H1 (cell line): ENCODE data around the gene PRKN. TPM values are rescaled to one million over a fixed set of nuclear protein-coding genes. Genes with fewer than 3 reads are reported as not detected.

ENCODE experiments used
- CTCF ChIA-PET: fragments of 300-600 bp; sonication (Branson Sonifier 250); formaldehyde crosslinking; loops from one replicate; lab custom pipeline; 2021; ENCODE audit not compliant: partially characterized antibody; lab: Charles Lee
- POLR2A ChIA-PET: fragments of 300-600 bp; sonication (Branson Sonifier 250); formaldehyde crosslinking; loops from one replicate; lab custom pipeline; 2021; ENCODE audit warnings: inconsistent platforms; ENCODE audit not compliant: partially characterized antibody; lab: Charles Lee
- DNase-seq, 2 experiments: peaks; one replicate each; pipeline versions ENCODE4 v3.0.0 to v3.0.0-alpha.2; 2010 to 2022; ENCODE audit warnings: low spot score in 2 of 2, low read depth in 1 of 2, mixed read lengths in 1 of 2
- FAIRE-seq: peaks from 2 replicates; lab custom pipeline; 2011; peaks lifted over from hg19 to GRCh38; lab: Jason Lieb, UNC
- H2AFZ ChIP-seq: 2 replicates; pipeline ENCODE4 v1.8.1; 2012; ENCODE audit warnings: low read length, inconsistent platforms
- H2AK5ac ChIP-seq: 2 replicates; pipeline ENCODE4 v1.6.1; 2013; ENCODE audit warnings: low read depth, low read length
- H2BK120ac ChIP-seq: replicated peaks from 2 replicates; pipeline ENCODE3; 2013; ENCODE audit warnings: low read depth, low read length, inconsistent platforms
- H2BK12ac ChIP-seq: 2 replicates; pipeline ENCODE4 v1.6.1; 2013; ENCODE audit warnings: low read depth, low read length
- H2BK15ac ChIP-seq: 2 replicates; pipeline ENCODE4 v1.6.1; 2013; ENCODE audit warnings: low read length
- H2BK20ac ChIP-seq: 2 replicates; pipeline ENCODE4 v1.6.1; 2013; ENCODE audit warnings: low read length
- H2BK5ac ChIP-seq: 2 replicates; pipeline ENCODE4 v1.6.1; 2013; ENCODE audit warnings: low read depth, low read length
- H3K14ac ChIP-seq: 2 replicates; pipeline ENCODE4 v1.6.1; 2013; ENCODE audit warnings: inconsistent platforms; ENCODE audit not compliant: insufficient read length
- H3K18ac ChIP-seq: 2 replicates; pipeline ENCODE4 v1.6.1; 2013; ENCODE audit warnings: low read length; ENCODE audit errors: extremely low read depth
- H3K23ac ChIP-seq: 2 replicates; pipeline ENCODE4 v1.6.1; 2013; ENCODE audit warnings: inconsistent platforms; ENCODE audit not compliant: insufficient read length
- H3K23me2 ChIP-seq: 2 replicates; pipeline ENCODE4 v1.6.1; 2013; ENCODE audit warnings: low read depth, low read length
- H3K27ac ChIP-seq: 2 replicates; pipeline ENCODE4 v1.6.1; 2011; ENCODE audit warnings: low read depth, low read length, inconsistent platforms
- H3K27me3 ChIP-seq, 4 experiments: replicated peaks in 1 of 4; 1 replicate in 1 of 4; 2 replicates in 3 of 4; pipeline versions ENCODE4 v1.6.1 to v1.8.1; 2011 to 2013; ENCODE audit warnings: low read length in 3 of 4, mild to moderate bottlenecking in 3 of 4, inconsistent platforms in 2 of 4, mixed read lengths in 2 of 4, moderate library complexity in 1 of 4; ENCODE audit not compliant: control insufficient read depth in 3 of 4, insufficient read depth in 3 of 4; ENCODE audit errors: extremely low read depth in 1 of 4
- H3K36me3 ChIP-seq, 4 experiments: 2 replicates each; pipeline versions ENCODE4 v1.6.1 to v1.8.1; 2011 to 2013; ENCODE audit warnings: mild to moderate bottlenecking in 4 of 4, low read length in 3 of 4, moderate library complexity in 2 of 4, control low read depth in 1 of 4, inconsistent platforms in 1 of 4; ENCODE audit not compliant: insufficient read depth in 4 of 4, control insufficient read depth in 2 of 4
- H3K4ac ChIP-seq: replicated peaks from 2 replicates; pipeline ENCODE3; 2013; ENCODE audit warnings: low read length, low read depth, mixed read lengths, inconsistent platforms; ENCODE audit not compliant: insufficient read length
- H3K4me1 ChIP-seq, 4 experiments: replicated peaks in 1 of 4; 1 replicate in 1 of 4; 2 replicates in 3 of 4; pipeline versions ENCODE4 v1.6.1 to v1.8.1; 2011 to 2013; ENCODE audit warnings: low read length in 3 of 4, inconsistent platforms in 2 of 4, mixed read lengths in 1 of 4; ENCODE audit not compliant: insufficient read depth in 4 of 4, control insufficient read depth in 3 of 4
- H3K4me2 ChIP-seq, 2 experiments: 2 replicates each; pipeline versions ENCODE4 v1.6.1 to v1.8.1; 2011 to 2013; ENCODE audit warnings: low read depth in 2 of 2, low read length in 2 of 2, control low read depth in 1 of 2, inconsistent platforms in 1 of 2, mild to moderate bottlenecking in 1 of 2; ENCODE audit not compliant: insufficient read depth in 1 of 2
- H3K4me3 ChIP-seq, 4 experiments: fragments of 200-600, 300-600 bp in 1 of 4; sonication (generic), shearing (Covaris generic), sonication (Bioruptor Twin) in 1 of 4; 2 replicates each; pipeline versions ENCODE4 v1.5.1 to v1.8.1; 2011 to 2016; ENCODE audit warnings: low read length in 4 of 4, low read depth in 3 of 4, control low read depth in 2 of 4, inconsistent platforms in 2 of 4, mild to moderate bottlenecking in 2 of 4, mixed read lengths in 1 of 4, moderate library complexity in 1 of 4; ENCODE audit not compliant: insufficient read depth in 2 of 4; ENCODE audit errors: extremely low read depth in 1 of 4
- H3K56ac ChIP-seq: replicated peaks from 2 replicates; pipeline ENCODE3; 2013; ENCODE audit warnings: low read depth, mild to moderate bottlenecking, mixed read lengths, low read length, inconsistent platforms; ENCODE audit not compliant: insufficient read length
- H3K79me1 ChIP-seq: 2 replicates; pipeline ENCODE4 v1.6.1; 2013; ENCODE audit warnings: low read depth, low read length, control low read depth
- H3K79me2 ChIP-seq, 2 experiments: 2 replicates each; pipeline versions ENCODE4 v1.6.1 to v1.8.1; 2012 to 2013; ENCODE audit warnings: low read length in 2 of 2, mild to moderate bottlenecking in 2 of 2, inconsistent platforms in 1 of 2; ENCODE audit not compliant: insufficient read depth in 2 of 2, control insufficient read depth in 1 of 2
- H3K9ac ChIP-seq, 4 experiments: replicated peaks in 1 of 4; 1 replicate in 1 of 4; 2 replicates in 3 of 4; pipeline versions ENCODE4 v1.6.1 to v1.8.1; 2011 to 2013; ENCODE audit warnings: low read depth in 3 of 4, low read length in 3 of 4, control low read depth in 2 of 4, mild to moderate bottlenecking in 2 of 4, moderate library complexity in 2 of 4, inconsistent platforms in 1 of 4; ENCODE audit errors: extremely low read depth in 1 of 4
- H3K9me3 ChIP-seq, 2 experiments: 2 replicates each; pipeline versions ENCODE4 v1.6.1 to v1.8.1; 2012 to 2013; ENCODE audit warnings: mild to moderate bottlenecking in 2 of 2, moderate library complexity in 2 of 2, control low read depth in 1 of 2, inconsistent platforms in 1 of 2, low read depth in 1 of 2, low read length in 1 of 2, mixed read lengths in 1 of 2; ENCODE audit not compliant: insufficient read depth in 2 of 2
- H4K20me1 ChIP-seq, 2 experiments: replicated peaks in 1 of 2; 2 replicates each; pipeline versions ENCODE3 to v1.8.1; 2011 to 2013; ENCODE audit warnings: inconsistent platforms in 2 of 2, low read length in 2 of 2, mild to moderate bottlenecking in 1 of 2; ENCODE audit not compliant: insufficient read depth in 2 of 2, control insufficient read depth in 1 of 2
- H4K5ac ChIP-seq: 2 replicates; pipeline ENCODE4 v1.6.1; 2013; ENCODE audit warnings: low read length, low read depth, mixed read lengths, inconsistent platforms; ENCODE audit not compliant: insufficient read length
- H4K8ac ChIP-seq: 2 replicates; pipeline ENCODE4 v1.8.0; 2013; ENCODE audit warnings: mild to moderate bottlenecking, moderate library complexity, low read length, inconsistent platforms; ENCODE audit not compliant: insufficient read depth; ENCODE audit errors: extremely low read depth
- H4K91ac ChIP-seq: replicated peaks from 2 replicates; pipeline ENCODE3; 2013; ENCODE audit warnings: low read length, mixed read lengths, inconsistent platforms; ENCODE audit not compliant: insufficient read length
- CHD7 ChIP-seq: fragments of 300-600 bp; sonication (generic); IDR thresholded peaks from 2 replicates; pipeline ENCODE4 v1.7.1; 2012; ENCODE audit warnings: low read length, moderate library complexity, mild to moderate bottlenecking, inconsistent platforms; ENCODE audit not compliant: insufficient replicate concordance
- WGBS, 2 experiments: shearing (Covaris generic) in 1 of 2; methylation state at CpG; one replicate each; pipeline versions ENCODE4 v1.1.6 to v1.1.7; 2013 to 2015; ENCODE audit warnings: low lambda C conversion rate in 2 of 2, mixed read lengths in 2 of 2, inconsistent platforms in 1 of 2, low coverage in 1 of 2, missing lambda C conversion rate in 1 of 2; ENCODE audit not compliant: insufficient replicate concordance in 2 of 2, insufficient coverage in 1 of 2, insufficient read length in 1 of 2; ENCODE audit errors: extremely low coverage in 1 of 2, missing lambda C conversion rate in 1 of 2; 5-methylcytosine and 5-hydroxymethylcytosine counted together
- polyA plus RNA-seq, 7 experiments: library from polyadenylated mRNA; depleted of rRNA in 3 of 7; stranded (reverse) in 5 of 7; unstranded in 2 of 7; fragments of >200 nt in 5 of 7; fragments of 200-250 nt in 2 of 7; gene quantifications; 1 replicate in 5 of 7; 2 replicates in 1 of 7; 4 replicates in 1 of 7; pipeline versions ENCODE4 v1.2.1 to v1.2.3, GENCODE V29; 2011 to 2013; ENCODE audit warnings: missing spikeins in 2 of 7, mixed read lengths in 2 of 7
- total RNA-seq: library from RNA; stranded (reverse); fragmentation: NEBNext Ultra II Directional; extraction: Animal tissue kit (Norgen Biotek cat#: 25700); gene quantifications from 2 replicates; pipeline ENCODE4 v1.2.1, GENCODE V29; 2021

PRKN gene
- total and polyA plus RNA-seq, 2 of the 8 experiments (the other 6 are each of a cell fraction or from before 2014, with no cell fraction given): 0.13 to 0.29 TPM

GRCh38 chr6:162068340-162068739 is 659.2 kb downstream of the PRKN start:
- CTCF ChIA-PET: no interaction called here
- Histone ChIP-seq H2BK5ac (no peak overlapping the region), H2BK12ac (no peak overlapping the region), H3K9ac (no peak overlapping the region), H3K18ac (no peak overlapping the region), H2BK120ac (no peak overlapping the region), H2BK20ac (no peak overlapping the region), H4K5ac (no peak overlapping the region), H3K4ac (no peak overlapping the region), H3K4me3 (no peak overlapping the region), H3K4me2 (no peak overlapping the region), H4K91ac (no peak overlapping the region), H3K79me2 (no peaks in the 10 kb centered on the region), H3K27ac (no peak overlapping the region), H3K79me1 (no peaks in the 10 kb centered on the region), H3K4me1 (no peaks in the 10 kb centered on the region), H3K36me3 (no peaks in the 10 kb centered on the region), H3K23ac (no peak overlapping the region), H3K14ac (no peak overlapping the region), H2AK5ac (no peak overlapping the region), H4K8ac (no peak overlapping the region), H2AFZ (no peak overlapping the region), H3K23me2 (no peaks in the 10 kb centered on the region), H3K27me3 (no peaks in the 10 kb centered on the region), H4K20me1 (no peaks in the 10 kb centered on the region), H3K9me3 (no peaks in the 10 kb centered on the region), H2BK15ac (no peak overlapping the region), H3K56ac (no peak overlapping the region)
- whole genome bisulfite sequencing, 2 experiments: 96% methylated on average over 4 of the region's 4 CpGs; no CpG with 5 or more reads in 1 of the 2 experiments
- DNase-seq (no peak), FAIRE-seq (no peak)
- POLR2A ChIA-PET: no interaction called here
- TF ChIP-seq CHD7: no peak
